Chondrocyte (in vitro differentiated cells): ENCODE data around the gene DGKB. TPM values are rescaled to one million over a fixed set of nuclear protein-coding genes. Genes with fewer than 3 reads are reported as not detected.
"Not testable (repeated sequence)": the region's sequence is repeated elsewhere in the genome, so short reads cannot be mapped to it uniquely, and the experiment has no call there.

Experiments used
- DNase-seq: peaks from one replicate; pipeline ENCODE4 v3.0.0; 2021; ENCODE audit warnings: mixed read lengths, low spot score
- H3K27ac Mint-ChIP-seq: one replicate; pipeline ENCODE4 v1.8.0; 2021; ENCODE audit warnings: mild to moderate bottlenecking, moderate library complexity, mixed read lengths; ENCODE audit not compliant: unreplicated experiment
- H3K27me3 Mint-ChIP-seq: 2 replicates; pipeline ENCODE4 v1.8.0; 2021; ENCODE audit warnings: low read depth, mixed read lengths
- H3K36me3 Mint-ChIP-seq: 2 replicates; pipeline ENCODE4 v1.8.0; 2021; ENCODE audit warnings: low read depth, mixed read lengths
- H3K4me1 Mint-ChIP-seq: 2 replicates; pipeline ENCODE4 v1.8.0; 2021; ENCODE audit warnings: low read depth, mild to moderate bottlenecking, mixed read lengths
- H3K4me3 Mint-ChIP-seq: one replicate; pipeline ENCODE4 v1.8.0; 2021; ENCODE audit warnings: mild to moderate bottlenecking, moderate library complexity, mixed read lengths; ENCODE audit not compliant: unreplicated experiment
- H3K9me3 Mint-ChIP-seq: 2 replicates; pipeline ENCODE4 v1.8.0; 2021; ENCODE audit warnings: low read depth, mixed read lengths
- CTCF ChIP-seq: fragments of 200-600 bp; sonication (generic); IDR thresholded peaks from 2 replicates; pipeline ENCODE4 v1.5.0; 2021; ENCODE audit warnings: antibody characterized with exemption, mild to moderate bottlenecking, moderate library complexity
- total RNA-seq: library from RNA; stranded (reverse); gene quantifications from 3 replicates; pipeline ENCODE4 v1.2.1, GENCODE V29; 2021

The DGKB gene
- total RNA-seq, 1 donor from 2014 or later: 0.60 TPM

GRCh38 chr7:14288701-14289100 lies 613.9 kb downstream of the DGKB start:
- H3K4me3 Mint-ChIP-seq: no peak overlapping the region
- peaks cover 12% of the 10 kb centered on the region for H3K4me1 Mint-ChIP-seq
- DNase-seq: no peak
- no peaks in the 10 kb centered on the region for H3K36me3 Mint-ChIP-seq
- H3K27me3 Mint-ChIP-seq: no peaks in the 10 kb centered on the region
- no peak overlapping the region for H3K27ac Mint-ChIP-seq
- no peaks in the 10 kb centered on the region for H3K9me3 Mint-ChIP-seq
- no peak for TF ChIP-seq CTCF

GRCh38 chr7:14287398-14287797 lies 615.2 kb downstream of the DGKB start:
- DNase-seq: no peak
- no peaks in the 10 kb centered on the region for H3K36me3 Mint-ChIP-seq
- no peaks in the 10 kb centered on the region for H3K9me3 Mint-ChIP-seq
- no peak overlapping the region for H3K4me3 Mint-ChIP-seq
- TF ChIP-seq CTCF: no peak
- H3K27me3 Mint-ChIP-seq: no peaks in the 10 kb centered on the region
- H3K27ac Mint-ChIP-seq: no peak overlapping the region
- peaks cover 12% of the 10 kb centered on the region for H3K4me1 Mint-ChIP-seq

GRCh38 chr7:14286036-14286435 lies 616.5 kb downstream of the DGKB start:
- DNase-seq: no peak
- Mint-ChIP-seq H3K27me3 (no peaks in the 10 kb centered on the region), H3K27ac (no peak overlapping the region), H3K4me3 (no peak overlapping the region), H3K9me3 (no peaks in the 10 kb centered on the region), H3K36me3 (no peaks in the 10 kb centered on the region), H3K4me1 (peaks cover 12% of the 10 kb centered on the region)
- TF ChIP-seq CTCF: no peak

GRCh38 chr7:14279065-14279871 lies 623.3 kb downstream of the DGKB start:
- H3K4me1 Mint-ChIP-seq, H3K4me3 Mint-ChIP-seq, H3K9me3 Mint-ChIP-seq, DNase-seq, H3K27ac Mint-ChIP-seq, H3K36me3 Mint-ChIP-seq, H3K27me3 Mint-ChIP-seq: not testable (repeated sequence)

- DNase-seq: no peak
- H3K4me1 Mint-ChIP-seq: no peaks in the 10 kb centered on the region
- H3K27me3 Mint-ChIP-seq: no peaks in the 10 kb centered on the region
- no peaks in the 10 kb centered on the region for H3K36me3 Mint-ChIP-seq
- no peak for TF ChIP-seq CTCF
- no peak overlapping the region for H3K27ac Mint-ChIP-seq
- no peak overlapping the region for H3K4me3 Mint-ChIP-seq
- H3K9me3 Mint-ChIP-seq: no peaks in the 10 kb centered on the region
Measured at GRCh38 chr7:14275356-14275755, 627.2 kb downstream of the DGKB start.

GRCh38 chr7:14271441-14271840 lies 631.1 kb downstream of the DGKB start:
- Mint-ChIP-seq H3K4me3 (no peak overlapping the region), H3K27ac (no peak overlapping the region)
- DNase-seq: no peak

More at GRCh38 chr7:14271441-14271840, 631.1 kb downstream of the DGKB start:
- no peaks in the 10 kb centered on the region for H3K4me1 Mint-ChIP-seq
- TF ChIP-seq CTCF: no peak
- no peaks in the 10 kb centered on the region for H3K36me3 Mint-ChIP-seq
- H3K9me3 Mint-ChIP-seq: no peaks in the 10 kb centered on the region
- H3K27me3 Mint-ChIP-seq: no peaks in the 10 kb centered on the region
